ENCODE measurements around the gene ZNF90. TPM values are rescaled to one million over a fixed set of nuclear protein-coding genes. Genes with fewer than 3 reads are reported as not detected.
"Not testable (repeated sequence)": the region's sequence is repeated elsewhere in the genome, so short reads cannot be mapped to it uniquely, and the experiment has no call there.

The ZNF90 gene
- 0.66 and 1.8 TPM in 2 replicates for total RNA-seq

- peak; percentile 71 for DNase-seq (ENCODE audit: low read depth, low spot score)
Measured at GRCh38 chr19:20077791-20078463, at the start of gene ZNF90. Gene ZNF90 (plus strand): TSS chr19:20078000. CDS start chr19:20078133, 133 bp downstream.

GRCh38 chr19:20028611-20029010 is 49.2 kb upstream of the ZNF90 start:
- no peak for DNase-seq (ENCODE audit: low read depth, low spot score)

- no peak for DNase-seq (ENCODE audit: low read depth, low spot score)
Measured at GRCh38 chr19:20035935-20036334, 41.9 kb upstream of the ZNF90 start.

- no peak for DNase-seq (ENCODE audit: low read depth, low spot score)
Measured at GRCh38 chr19:20038358-20039202, 39.2 kb upstream of the ZNF90 start.

- peak; percentile 81 for DNase-seq (ENCODE audit: low read depth, low spot score)
Measured at GRCh38 chr19:20039203-20039723, 38.5 kb upstream of the ZNF90 start, which contains the start of gene ZNF682. Gene ZNF682 (minus strand): TSS chr19:20039505. CDS start chr19:20039345, 160 bp downstream.

GRCh38 chr19:20044663-20045062 is 33.1 kb upstream of the ZNF90 start:
- DNase-seq (ENCODE audit: low read depth, low spot score): no peak

GRCh38 chr19:20045742-20046141 is 32.1 kb upstream of the ZNF90 start:
- not testable (repeated sequence) for DNase-seq (ENCODE audit: low read depth, low spot score)

- DNase-seq (ENCODE audit: low read depth, low spot score): peak; percentile 86
Measured at GRCh38 chr19:20051841-20052768, 25.7 kb upstream of the ZNF90 start.

GRCh38 chr19:20058738-20059137 is 19.1 kb upstream of the ZNF90 start:
- not testable (repeated sequence) for DNase-seq (ENCODE audit: low read depth, low spot score)

GRCh38 chr19:20060282-20060681 is 17.5 kb upstream of the ZNF90 start:
- no peak for DNase-seq (ENCODE audit: low read depth, low spot score)

- no peak for DNase-seq (ENCODE audit: low read depth, low spot score)
Measured at GRCh38 chr19:20066861-20067260, 10.9 kb upstream of the ZNF90 start.

- no peak for DNase-seq (ENCODE audit: low read depth, low spot score)
Measured at GRCh38 chr19:20067943-20068342, 9.9 kb upstream of the ZNF90 start.

GRCh38 chr19:20068559-20068958 is 9.2 kb upstream of the ZNF90 start:
- not testable (repeated sequence) for DNase-seq (ENCODE audit: low read depth, low spot score)

GRCh38 chr19:20070691-20071090 is 7.1 kb upstream of the ZNF90 start:
- DNase-seq (ENCODE audit: low read depth, low spot score): no peak

GRCh38 chr19:20072936-20073335 is 4.9 kb upstream of the ZNF90 start:
- DNase-seq (ENCODE audit: low read depth, low spot score): no peak

GRCh38 chr19:20078581-20079031 is 806 bp downstream of the ZNF90 start:
- DNase-seq (ENCODE audit: low read depth, low spot score): no peak

GRCh38 chr19:20079476-20079875 is 1.7 kb downstream of the ZNF90 start:
- DNase-seq (ENCODE audit: low read depth, low spot score): no peak

- DNase-seq (ENCODE audit: low read depth, low spot score): no peak
Measured at GRCh38 chr19:20080656-20081055, 2.9 kb downstream of the ZNF90 start.

- not testable (repeated sequence) for DNase-seq (ENCODE audit: low read depth, low spot score)
Measured at GRCh38 chr19:20082232-20082833, 4.5 kb downstream of the ZNF90 start.

- DNase-seq (ENCODE audit: low read depth, low spot score): not testable (repeated sequence)
Measured at GRCh38 chr19:20082876-20083275, 5.1 kb downstream of the ZNF90 start.

- DNase-seq (ENCODE audit: low read depth, low spot score): no peak
Measured at GRCh38 chr19:20102097-20102496, 24.3 kb downstream of the ZNF90 start.

Data from pulmonary artery endothelial cell (primary cell).